ENCODE measurements around the gene MRPL10.
"Not testable (repeated sequence)": the region's sequence is repeated elsewhere in the genome, so short reads cannot be mapped to it uniquely, and the experiment has no call there.

MRPL10 gene

DNA sequence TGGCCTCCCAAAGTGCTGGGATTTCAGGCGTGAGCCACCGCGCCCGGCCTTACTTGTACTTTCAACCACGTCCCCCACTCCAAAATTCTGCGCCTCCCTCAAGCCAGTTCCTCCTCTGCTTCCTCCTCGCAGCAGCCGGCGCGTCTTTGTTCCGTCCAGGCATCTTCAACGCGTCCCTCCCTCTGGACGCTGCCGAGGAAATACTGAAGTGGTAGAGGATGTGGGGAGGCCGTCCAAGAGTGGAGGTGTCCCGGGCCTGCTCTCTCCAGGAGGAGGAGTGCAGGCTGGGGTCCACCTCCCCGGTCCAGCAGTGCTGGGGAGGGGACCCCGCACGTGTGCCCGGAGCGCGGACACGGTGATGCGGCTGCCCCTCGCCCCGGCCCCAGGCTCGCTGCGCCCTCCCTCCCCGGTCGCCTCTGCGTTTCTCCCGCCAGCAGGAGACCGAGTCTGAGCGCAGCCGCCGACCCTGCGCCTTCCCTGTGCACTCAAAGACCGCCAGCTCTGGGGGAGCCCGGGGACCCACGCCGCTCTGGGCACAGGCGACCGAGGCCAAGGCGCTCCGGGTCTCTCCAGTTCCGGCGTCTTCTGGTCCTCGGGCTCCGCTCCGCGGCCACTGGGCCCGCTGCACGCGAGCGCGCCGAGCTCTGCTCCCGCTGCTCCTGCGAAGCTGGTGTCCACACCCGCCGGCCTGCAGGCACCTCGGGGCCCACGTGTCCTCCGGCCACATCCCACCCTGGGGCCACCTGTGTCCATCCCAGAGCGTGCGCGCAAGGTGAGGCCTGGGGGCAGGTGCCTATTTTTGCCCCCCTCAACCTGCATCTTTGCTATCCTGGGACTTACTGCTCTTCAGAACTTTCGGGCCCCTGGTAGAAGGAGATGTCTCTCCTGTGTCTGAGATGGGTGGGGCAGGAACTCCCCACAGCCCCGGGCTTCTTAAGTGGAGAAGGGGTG, 41.5 kb downstream of the MRPL10 start:
- peak; percentile 42 for DNase-seq

DNA sequence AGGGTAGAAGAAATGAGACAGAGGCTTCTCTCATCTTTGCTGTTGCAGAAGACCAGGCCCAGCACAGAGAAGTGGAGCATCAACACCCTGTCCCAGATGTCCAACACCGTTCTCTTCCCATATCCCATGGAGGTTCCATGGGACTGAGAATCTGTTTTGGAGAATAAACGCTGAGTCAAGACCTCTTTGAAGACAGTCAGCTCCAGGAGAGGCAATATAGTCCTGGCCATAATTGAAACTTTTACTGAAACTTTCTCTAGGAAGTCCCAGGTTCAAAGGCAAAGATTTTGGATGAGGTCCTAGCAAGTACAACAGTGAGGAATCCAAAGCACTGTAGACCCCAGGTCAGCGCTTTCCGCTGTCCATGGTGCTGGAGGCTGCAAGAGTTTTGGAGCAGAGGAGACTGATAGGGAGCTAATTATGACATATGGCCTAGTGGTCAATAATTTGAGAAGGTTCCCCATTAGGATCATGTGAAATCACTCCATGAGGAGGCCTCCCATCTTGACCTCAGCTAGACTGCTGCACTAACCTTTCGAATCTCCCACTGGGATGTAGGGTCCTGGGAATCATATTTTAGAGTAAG, 45.7 kb downstream of the MRPL10 start:
- no peak for DNase-seq

DNA sequence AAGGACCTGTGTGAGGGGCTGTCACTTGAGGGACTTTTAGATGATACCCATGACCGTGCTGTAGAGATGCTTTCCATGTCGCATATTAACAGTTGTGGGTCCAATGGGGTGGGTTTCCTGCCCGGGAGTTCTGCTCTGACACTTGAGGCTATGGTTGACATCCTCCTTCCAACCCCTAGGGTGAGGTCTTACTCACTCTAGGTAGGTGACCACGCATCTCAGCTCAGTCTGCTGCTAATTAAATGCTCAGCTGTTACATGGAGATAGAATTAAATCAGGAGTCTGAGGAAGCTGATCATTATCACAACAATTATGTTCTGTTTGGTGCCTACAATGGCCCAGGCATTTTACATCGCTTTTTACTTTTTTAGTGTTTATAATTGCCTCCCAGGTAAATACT, 49.9 kb downstream of the MRPL10 start:
- DNase-seq = no peak

DNA sequence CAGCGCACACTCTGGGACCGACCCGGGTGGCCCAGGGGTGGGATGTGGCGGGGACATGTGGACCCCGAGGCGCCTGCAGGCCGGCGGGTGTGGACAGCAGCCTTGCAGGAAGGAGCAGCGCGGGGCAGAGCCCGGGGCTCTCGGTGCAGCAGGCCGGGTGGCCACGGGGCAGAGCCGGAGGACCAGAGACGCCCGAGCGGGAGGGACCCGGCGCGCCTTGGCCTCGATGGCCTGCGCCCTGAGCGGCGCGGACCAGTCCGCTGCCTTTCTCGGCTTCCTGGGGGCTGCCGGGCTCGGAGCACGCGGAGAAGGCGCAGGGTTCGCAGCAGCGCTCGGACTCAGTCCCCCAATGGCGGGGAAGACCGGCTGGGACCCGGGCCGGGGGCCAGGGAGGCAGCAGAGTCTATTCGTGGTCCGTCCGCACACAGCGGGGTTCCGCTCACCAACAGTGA, 53.1 kb downstream of the MRPL10 start:
- no peak for DNase-seq

DNA sequence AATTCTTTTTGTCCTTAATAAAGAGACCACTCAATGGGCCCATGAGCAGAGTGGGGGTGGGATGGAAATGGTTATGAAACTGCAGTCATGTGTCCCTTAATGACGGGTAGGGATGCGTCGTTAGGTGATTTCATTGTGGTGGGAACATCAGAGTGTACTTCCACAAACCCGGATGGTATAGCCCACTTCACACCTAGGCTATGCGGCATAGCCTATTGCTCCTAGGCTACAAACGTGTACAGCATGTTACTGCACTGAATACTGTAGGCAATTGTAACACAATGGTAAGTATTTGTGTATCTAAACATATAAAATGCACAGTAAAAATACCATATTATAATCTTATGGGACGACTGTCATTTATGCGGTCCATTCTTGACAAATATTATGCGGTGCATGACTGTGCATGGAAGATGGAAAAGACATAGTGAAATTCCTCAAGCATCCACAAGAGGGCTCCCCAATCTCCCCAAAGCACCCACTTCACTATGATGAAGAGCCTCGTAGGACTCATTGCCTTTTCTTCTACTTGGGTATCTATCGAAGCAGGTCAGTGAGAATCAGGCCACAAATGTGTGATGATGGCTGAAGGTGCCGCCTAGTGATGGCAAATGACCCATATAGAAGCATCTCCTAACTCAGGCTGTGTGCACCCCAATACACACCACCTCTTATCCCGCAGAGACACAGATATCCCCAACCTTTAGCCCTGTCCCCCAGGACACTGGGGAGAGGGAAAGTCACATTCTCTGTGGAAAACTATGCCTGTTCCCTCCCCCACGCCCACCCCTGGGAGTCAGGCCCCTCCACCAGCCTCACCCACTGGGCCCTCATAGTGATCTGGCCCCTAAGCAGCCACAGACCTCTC, 54.8 kb downstream of the MRPL10 start:
- peak; percentile 20 for DNase-seq

DNA sequence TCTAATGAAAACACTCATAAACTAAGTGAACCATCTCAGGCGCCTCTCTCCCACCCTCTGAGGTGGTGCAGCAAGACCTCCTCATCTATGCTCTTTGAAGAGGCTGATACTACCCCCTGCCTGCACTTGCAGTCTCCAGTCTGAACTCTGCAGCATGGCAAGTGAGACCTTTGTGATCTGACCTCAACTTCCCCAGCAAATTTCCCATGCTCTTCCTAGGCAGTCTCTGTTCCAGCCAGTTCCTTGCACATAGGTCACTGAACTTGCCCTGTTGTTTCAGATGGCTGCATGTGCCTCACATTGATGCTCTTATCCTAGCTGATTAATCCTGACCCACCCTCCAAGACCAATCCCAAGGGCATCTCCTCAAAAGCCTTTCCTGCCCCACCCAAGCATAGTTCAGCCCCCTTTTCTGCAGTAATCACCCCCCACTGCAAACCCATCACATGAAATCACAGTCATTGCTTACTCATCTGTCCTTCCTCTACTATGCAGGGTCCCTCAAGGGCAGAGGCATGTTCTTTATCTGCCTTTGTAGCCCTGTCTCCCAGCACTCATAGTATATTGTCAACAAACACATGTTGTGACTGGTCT, 56.3 kb downstream of the MRPL10 start:
- no peak for DNase-seq

DNA sequence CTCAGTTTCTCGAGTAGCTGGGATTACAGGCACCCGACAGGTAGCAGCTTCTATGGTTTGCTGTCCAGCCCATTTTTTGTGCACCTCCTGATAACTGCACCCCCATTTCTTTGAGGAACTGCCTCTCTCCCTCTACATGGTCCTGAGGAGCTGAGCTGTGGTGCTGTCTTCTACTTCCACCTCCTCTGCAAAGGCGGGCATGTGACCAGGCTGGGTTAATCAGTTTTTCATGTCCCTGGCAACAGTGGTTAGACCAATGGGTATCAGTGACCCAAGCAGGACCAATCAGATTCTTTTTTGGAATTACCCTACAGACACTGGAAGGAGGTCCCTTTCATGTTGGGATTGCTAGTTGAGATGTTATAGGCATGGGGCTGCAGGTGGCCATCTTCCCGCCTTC, 57.0 kb downstream of the MRPL10 start:
- no peak for DNase-seq

DNA sequence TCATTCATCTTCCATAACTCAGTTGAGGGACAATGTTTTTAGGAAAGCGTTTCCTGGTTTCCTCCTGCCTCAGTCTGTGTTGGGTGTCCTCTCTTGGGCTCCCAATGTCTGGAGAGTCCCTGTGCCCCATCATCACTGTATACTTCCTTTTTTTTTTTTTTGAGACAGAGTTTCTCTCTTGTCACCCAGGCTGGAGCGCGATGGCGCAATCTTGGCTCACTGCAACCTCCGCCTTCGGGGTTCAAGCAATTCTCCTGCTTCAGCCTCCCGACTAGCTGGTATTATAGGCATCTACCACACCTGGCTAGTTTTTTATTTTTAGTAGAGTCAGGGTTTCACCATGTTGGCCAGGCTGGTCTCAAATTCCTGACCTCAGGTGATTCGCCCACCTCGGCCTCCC, 57.7 kb downstream of the MRPL10 start:
- DNase-seq = not testable (repeated sequence)

Data from NCI-H1092 treated with DMSO at 0.1 percent for 48 hours (cell line).